SHP77 treated with DMSO at 0.1 percent for 48 hours (cell line): ENCODE measurements around the gene COX4I2.
"Not testable (repeated sequence)": the region's sequence is repeated elsewhere in the genome, so short reads cannot be mapped to it uniquely, and the experiment has no call there.

Source experiments
- DNase-seq: peaks from one replicate; lab custom pipeline; 2025; lab: John Stamatoyannopoulos, UW

COX4I2 gene

GRCh38 chr20:31607640-31608250 is 30.0 kb upstream of the COX4I2 start:
- no peak for DNase-seq

GRCh38 chr20:31608251-31608945 is 29.3 kb upstream of the COX4I2 start:
- peak; percentile 91 for DNase-seq

- DNase-seq: not testable (repeated sequence)
These were observed 25.5 kb upstream of the COX4I2 start for GRCh38 chr20:31612271-31612640.

GRCh38 chr20:31615416-31615815 is 22.3 kb upstream of the COX4I2 start:
- DNase-seq: no peak

GRCh38 chr20:31617432-31618104 is 20.1 kb upstream of the COX4I2 start:
- no peak for DNase-seq

- no peak for DNase-seq
These were observed 17.5 kb upstream of the COX4I2 start for GRCh38 chr20:31620246-31620645.

- DNase-seq: not testable (repeated sequence)
These were observed 14.6 kb upstream of the COX4I2 start for GRCh38 chr20:31623123-31623505.

GRCh38 chr20:31626534-31626933 is 11.2 kb upstream of the COX4I2 start:
- DNase-seq: not testable (repeated sequence)

GRCh38 chr20:31628057-31628456 is 9.7 kb upstream of the COX4I2 start:
- DNase-seq: not testable (repeated sequence)

GRCh38 chr20:31630187-31630790 is 7.4 kb upstream of the COX4I2 start:
- DNase-seq: no peak

- no peak for DNase-seq
These were observed 5.0 kb upstream of the COX4I2 start for GRCh38 chr20:31632548-31633338.

GRCh38 chr20:31633339-31633914 is 4.3 kb upstream of the COX4I2 start:
- no peak for DNase-seq

- DNase-seq: no peak
These were observed 605 bp downstream of the COX4I2 start for GRCh38 chr20:31638317-31638716.

GRCh38 chr20:31638816-31639215 is 1.1 kb downstream of the COX4I2 start:
- no peak for DNase-seq

- no peak for DNase-seq
These were observed 2.5 kb downstream of the COX4I2 start for GRCh38 chr20:31640259-31640658.

GRCh38 chr20:31641391-31641790 is 3.7 kb downstream of the COX4I2 start:
- DNase-seq: no peak

- DNase-seq: no peak
These were observed 5.1 kb downstream of the COX4I2 start for GRCh38 chr20:31642837-31643236.

GRCh38 chr20:31643522-31643921 is 5.8 kb downstream of the COX4I2 start:
- DNase-seq: no peak

- DNase-seq: no peak
These were observed 7.0 kb downstream of the COX4I2 start for GRCh38 chr20:31644701-31645100.

GRCh38 chr20:31648104-31648503 is 10.4 kb downstream of the COX4I2 start:
- not testable (repeated sequence) for DNase-seq

- DNase-seq: no peak
These were observed 15.2 kb downstream of the COX4I2 start for GRCh38 chr20:31652917-31653396.

- DNase-seq: no peak
These were observed 15.8 kb downstream of the COX4I2 start for GRCh38 chr20:31653561-31653960.
